Mesendoderm (in vitro differentiated cells): ENCODE results near the gene TCEA3.

Experiments used
- DNase-seq: peaks from one replicate; pipeline ENCODE4 v3.0.0; 2013
- H2AK5ac ChIP-seq: 2 replicates; pipeline ENCODE4 v1.6.1; 2013; ENCODE audit warnings: low read length, inconsistent platforms
- H2BK120ac ChIP-seq: 2 replicates; pipeline ENCODE4 v1.6.1; 2013; ENCODE audit warnings: low read depth, mild to moderate bottlenecking, low read length, moderate library complexity, mixed read lengths
- H2BK15ac ChIP-seq: replicated peaks from 2 replicates; pipeline ENCODE4 v1.6.1; 2013; ENCODE audit warnings: low read depth, mild to moderate bottlenecking, moderate library complexity
- H2BK5ac ChIP-seq: 2 replicates; pipeline ENCODE4 v1.6.1; 2013; ENCODE audit warnings: low read length, inconsistent platforms
- H3K18ac ChIP-seq: 2 replicates; pipeline ENCODE4 v1.6.1; 2013; ENCODE audit warnings: mild to moderate bottlenecking, low read length, mixed read lengths
- H3K23ac ChIP-seq: one replicate; pipeline ENCODE4 v1.6.1; 2013; ENCODE audit warnings: low read length
- H3K27ac ChIP-seq: 2 replicates; pipeline ENCODE4 v1.5.1; 2013; ENCODE audit warnings: low read depth, mild to moderate bottlenecking, inconsistent platforms, low read length, moderate library complexity
- H3K27me3 ChIP-seq: 2 replicates; pipeline ENCODE4 v1.6.1; 2013; ENCODE audit warnings: low read length, control low read depth, mild to moderate bottlenecking, inconsistent platforms; ENCODE audit not compliant: insufficient read depth, poor library complexity
- H3K36me3 ChIP-seq: 2 replicates; pipeline ENCODE4 v1.6.1; 2013; ENCODE audit warnings: low read length, inconsistent platforms; ENCODE audit not compliant: control insufficient read depth, insufficient read depth
- H3K4ac ChIP-seq: one replicate; pipeline ENCODE4 v1.6.1; 2013; ENCODE audit warnings: low read depth, mild to moderate bottlenecking, low read length, moderate library complexity
- H3K4me1 ChIP-seq: 2 replicates; pipeline ENCODE4 v1.6.1; 2013; ENCODE audit warnings: low read depth, low read length, inconsistent platforms; ENCODE audit not compliant: control insufficient read depth
- H3K4me2 ChIP-seq: 2 replicates; pipeline ENCODE4 v1.6.1; 2013; ENCODE audit warnings: low read length
- H3K4me3 ChIP-seq: 2 replicates; pipeline ENCODE4 v1.5.1; 2013; ENCODE audit warnings: mild to moderate bottlenecking, low read length
- H3K56ac ChIP-seq: one replicate; pipeline ENCODE4 v1.6.1; 2013; ENCODE audit warnings: low read length
- H3K79me1 ChIP-seq: 2 replicates; pipeline ENCODE4 v1.6.1; 2013; ENCODE audit warnings: low read length, inconsistent platforms
- H3K79me2 ChIP-seq: 2 replicates; pipeline ENCODE4 v1.6.1; 2013; ENCODE audit warnings: mild to moderate bottlenecking, low read length; ENCODE audit not compliant: control insufficient read depth, insufficient read depth
- H3K9ac ChIP-seq: 2 replicates; pipeline ENCODE4 v1.6.1; 2013; ENCODE audit warnings: low read length, inconsistent platforms
- H4K5ac ChIP-seq: one replicate; pipeline ENCODE4 v1.6.1; 2013; ENCODE audit warnings: low read length
- H4K8ac ChIP-seq: one replicate; pipeline ENCODE4 v1.6.1; 2013; ENCODE audit warnings: low read depth, mild to moderate bottlenecking, control low read depth, low read length, moderate library complexity
- WGBS: extraction: QIAGEN DNeasy Blood & Tissue Kit; methylation state at CpG from one replicate; pipeline ENCODE4 v1.1.7; 2013; ENCODE audit warnings: low lambda C conversion rate, missing lambda C conversion rate; ENCODE audit not compliant: insufficient coverage; ENCODE audit errors: extremely low coverage; 5-methylcytosine and 5-hydroxymethylcytosine counted together

TCEA3 gene

GRCh38 chr1:23417570-23417969, 7.0 kb downstream of the TCEA3 start:
- no CpG with 5 or more reads among the region's 3 CpGs for WGBS
- Histone ChIP-seq H2AK5ac (no peak overlapping the region), H2BK15ac (no peak overlapping the region), H3K4me1 (no peaks in the 10 kb centered on the region), H3K4me2 (no peak overlapping the region), H4K8ac (no peak overlapping the region), H4K5ac (no peak overlapping the region), H3K18ac (no peak overlapping the region), H3K27me3 (peaks cover 12% of the 10 kb centered on the region), H3K56ac (no peak overlapping the region), H3K9ac (no peak overlapping the region), H3K4me3 (no peak overlapping the region), H3K27ac (no peak overlapping the region), H3K4ac (no peak overlapping the region), H3K23ac (no peak overlapping the region), H3K79me2 (no peaks in the 10 kb centered on the region), H3K36me3 (no peaks in the 10 kb centered on the region), H2BK5ac (no peak overlapping the region), H3K79me1 (no peaks in the 10 kb centered on the region), H2BK120ac (no peak overlapping the region)
- no peak for DNase-seq

GRCh38 chr1:23416964-23417363, 7.6 kb downstream of the TCEA3 start:
- Histone ChIP-seq H3K4me1 (no peaks in the 10 kb centered on the region), H3K36me3 (no peaks in the 10 kb centered on the region), H3K9ac (no peak overlapping the region), H3K4ac (no peak overlapping the region), H2BK120ac (no peak overlapping the region), H2AK5ac (no peak overlapping the region), H3K79me2 (no peaks in the 10 kb centered on the region), H4K8ac (no peak overlapping the region), H3K4me3 (no peak overlapping the region), H3K27me3 (peaks cover 12% of the 10 kb centered on the region), H3K56ac (no peak overlapping the region), H3K4me2 (no peak overlapping the region), H4K5ac (no peak overlapping the region), H3K23ac (no peak overlapping the region), H3K27ac (no peak overlapping the region), H2BK15ac (no peak overlapping the region), H3K79me1 (no peaks in the 10 kb centered on the region), H3K18ac (no peak overlapping the region), H2BK5ac (no peak overlapping the region)
- WGBS: no CpG with 5 or more reads among the region's 4 CpGs
- no peak for DNase-seq

DNA sequence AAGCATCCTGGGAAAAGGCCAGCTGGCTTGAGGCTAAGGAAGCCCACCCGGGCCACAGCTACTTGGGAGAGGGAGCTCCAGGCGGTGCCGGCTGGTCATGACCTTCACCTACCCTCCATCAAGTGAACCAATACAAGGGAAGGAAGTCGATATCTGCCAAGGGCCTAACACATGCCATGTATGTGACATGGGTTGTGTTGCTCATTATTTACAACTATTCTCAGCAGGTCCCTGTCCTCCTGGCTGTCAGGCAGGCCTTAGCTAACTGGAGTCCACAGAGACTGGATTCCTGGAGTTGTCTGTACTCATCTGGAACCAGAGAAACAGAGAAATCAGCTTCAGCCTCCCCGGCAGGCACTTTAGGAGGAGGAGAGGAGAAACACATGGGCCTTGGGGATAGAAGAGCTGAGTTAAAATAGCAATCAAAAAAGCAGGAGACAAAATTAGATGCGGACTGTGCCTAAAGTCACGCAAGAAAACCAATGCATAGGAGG, 15.7 kb downstream of the TCEA3 start:
- no peak overlapping the region for H3K27ac ChIP-seq
- H3K9ac ChIP-seq: no peak overlapping the region
- H4K5ac ChIP-seq: no peak overlapping the region
- no peak overlapping the region for H3K4ac ChIP-seq
- H2BK5ac ChIP-seq: no peak overlapping the region
- H3K36me3 ChIP-seq: no peaks in the 10 kb centered on the region
- no peak overlapping the region for H3K23ac ChIP-seq
- no peaks in the 10 kb centered on the region for H3K79me1 ChIP-seq
- no peak overlapping the region for H3K18ac ChIP-seq
- H4K8ac ChIP-seq: no peak overlapping the region
- no peak overlapping the region for H3K4me2 ChIP-seq
- H2AK5ac ChIP-seq: no peak overlapping the region
- no peak overlapping the region for H3K4me3 ChIP-seq
- H2BK15ac ChIP-seq: no peak overlapping the region
- H3K27me3 ChIP-seq: no peaks in the 10 kb centered on the region
- H2BK120ac ChIP-seq: no peak overlapping the region
- WGBS: no CpG with 5 or more reads among the region's 7 CpGs
- no peak overlapping the region for H3K56ac ChIP-seq
- H3K79me2 ChIP-seq: no peaks in the 10 kb centered on the region
- no peak for DNase-seq
- no peaks in the 10 kb centered on the region for H3K4me1 ChIP-seq

DNA sequence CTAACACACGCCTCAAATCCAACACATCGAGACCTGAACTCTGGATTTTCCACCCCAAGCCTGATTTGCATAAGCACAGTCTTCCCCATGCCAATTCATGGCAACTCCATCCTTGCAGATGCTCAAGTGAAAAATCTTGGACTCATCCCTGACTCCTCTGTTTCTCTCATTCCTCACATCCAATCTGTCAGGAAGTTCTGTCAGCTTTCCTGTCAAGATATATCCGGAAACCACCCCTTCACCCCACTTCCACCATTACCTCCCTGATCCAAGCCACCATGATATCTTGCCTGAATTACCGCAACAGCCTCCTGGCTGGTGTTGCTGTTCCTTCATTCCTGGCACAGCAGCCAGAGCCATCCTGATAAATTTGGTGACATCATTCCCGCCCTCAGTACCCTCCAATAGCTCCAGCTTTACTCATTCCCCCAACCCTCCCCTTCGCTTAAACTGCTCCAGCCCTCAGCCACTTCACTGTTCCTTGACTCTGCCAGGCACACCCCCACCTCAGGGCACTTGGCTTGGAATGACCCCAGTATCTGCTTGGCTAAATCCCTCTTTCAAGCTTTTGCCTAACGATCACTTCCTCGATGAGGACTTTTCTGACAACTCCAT, 17.4 kb downstream of the TCEA3 start:
- H2BK120ac ChIP-seq: no peak overlapping the region
- H4K5ac ChIP-seq: no peak overlapping the region
- H4K8ac ChIP-seq: no peak overlapping the region
- no peak for DNase-seq
- no CpG with 5 or more reads among the region's 8 CpGs for WGBS
- H3K9ac ChIP-seq: no peak overlapping the region
- no peaks in the 10 kb centered on the region for H3K79me2 ChIP-seq
- H3K4me2 ChIP-seq: no peak overlapping the region
- no peak overlapping the region for H3K4me3 ChIP-seq
- H2BK15ac ChIP-seq: no peak overlapping the region
- no peak overlapping the region for H3K4ac ChIP-seq
- no peak overlapping the region for H3K23ac ChIP-seq
- no peaks in the 10 kb centered on the region for H3K4me1 ChIP-seq
- no peak overlapping the region for H2AK5ac ChIP-seq
- H3K27me3 ChIP-seq: no peaks in the 10 kb centered on the region
- no peak overlapping the region for H3K56ac ChIP-seq
- H3K79me1 ChIP-seq: no peaks in the 10 kb centered on the region
- no peak overlapping the region for H3K18ac ChIP-seq
- no peak overlapping the region for H3K27ac ChIP-seq
- H2BK5ac ChIP-seq: no peak overlapping the region
- H3K36me3 ChIP-seq: no peaks in the 10 kb centered on the region

DNA sequence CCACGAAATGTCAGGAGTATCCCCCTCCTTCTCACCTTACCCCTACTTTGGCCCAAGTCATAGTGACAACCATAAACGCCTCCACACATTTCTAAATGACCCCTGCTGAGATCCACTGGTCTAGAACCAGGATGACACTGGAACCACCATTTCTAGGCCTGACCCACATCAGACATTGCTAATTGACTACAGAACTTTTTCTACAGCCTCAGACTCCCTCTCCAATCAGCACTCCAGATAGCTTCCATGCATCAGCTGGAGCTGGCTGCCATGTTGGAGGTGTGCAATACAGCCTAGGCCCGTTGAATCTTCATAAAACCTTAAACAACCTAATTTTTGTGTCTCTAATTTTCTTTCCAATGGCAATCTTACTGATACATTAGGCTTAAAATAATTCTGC, 18.6 kb downstream of the TCEA3 start:
- no peak overlapping the region for H2AK5ac ChIP-seq
- H3K56ac ChIP-seq: no peak overlapping the region
- H3K18ac ChIP-seq: no peak overlapping the region
- no peak overlapping the region for H2BK15ac ChIP-seq
- H3K23ac ChIP-seq: no peak overlapping the region
- no peaks in the 10 kb centered on the region for H3K27me3 ChIP-seq
- no peak for DNase-seq
- H3K79me1 ChIP-seq: no peaks in the 10 kb centered on the region
- no peak overlapping the region for H3K4ac ChIP-seq
- H3K79me2 ChIP-seq: no peaks in the 10 kb centered on the region
- no peak overlapping the region for H3K27ac ChIP-seq
- no peak overlapping the region for H4K5ac ChIP-seq
- H3K4me3 ChIP-seq: no peak overlapping the region
- H3K36me3 ChIP-seq: no peaks in the 10 kb centered on the region
- H3K4me2 ChIP-seq: no peak overlapping the region
- no CpG with 5 or more reads among the region's 3 CpGs for WGBS
- H2BK5ac ChIP-seq: no peak overlapping the region
- H3K9ac ChIP-seq: no peak overlapping the region
- H3K4me1 ChIP-seq: no peaks in the 10 kb centered on the region
- no peak overlapping the region for H4K8ac ChIP-seq
- H2BK120ac ChIP-seq: no peak overlapping the region
